HCT116 (cell line): ENCODE results near the gene GRIK1. TPM values are rescaled to one million over a fixed set of nuclear protein-coding genes. Genes with fewer than 3 reads are reported as not detected.

Source experiments
- ATAC-seq: fragments of 200-7000 bp; cut with Tn5 transposase; 2 replicates; pipeline ENCODE4 v1.9.1; 2020; ENCODE audit warnings: mild to moderate bottlenecking, moderate library complexity
- BruUV-seq: library from RNA; stranded (reverse); fragments of 400-500 nt; replicated peaks from 2 replicates; lab custom pipeline; 2021; lab: Mats Ljungman, UMichigan
- CTCF ChIA-PET: fragments of 300-600 bp; sonication (Branson Sonifier 250); formaldehyde crosslinking; loops from one replicate; lab custom pipeline; 2021; ENCODE audit warnings: antibody characterized with exemption; lab: Charles Lee
- POLR2A ChIA-PET: fragments of 300-600, 350-600 bp; sonication (Branson Sonifier 250); formaldehyde crosslinking; loops from one replicate; lab custom pipeline; 2021; ENCODE audit warnings: antibody characterized with exemption; lab: Charles Lee
- RAD21 ChIA-PET, 2 experiments: fragments of 300-600 bp; sonication (Branson Sonifier 250); formaldehyde crosslinking; loops; one replicate each; lab custom pipeline; 2023; ENCODE audit warnings: low total read pairs in 2 of 2; ENCODE audit not compliant: uncharacterized antibody in 2 of 2, unreplicated experiment in 2 of 2, low non-redundant PET in 1 of 2; lab: Charles Lee
- DNase-seq: peaks from one replicate; pipeline ENCODE4 v3.0.0-alpha.2; 2010; ENCODE audit warnings: low read depth, low spot score
- H2AFZ ChIP-seq: fragments of 200-600 bp; shearing (Covaris generic), sonication (generic); 2 replicates; pipeline ENCODE4 v1.6.1; 2017; ENCODE audit warnings: low read depth, mixed run types, mixed read lengths, antibody characterized with exemption, low read length; ENCODE audit not compliant: poor library complexity, severe bottlenecking
- H3K27ac ChIP-seq: 2 replicates; pipeline ENCODE4 v1.5.1; 2012; ENCODE audit warnings: low read depth, low read length
- H3K27me3 ChIP-seq: fragments of 200-600 bp; sonication (generic); 2 replicates; pipeline ENCODE4 v1.6.1; 2016; ENCODE audit warnings: mixed run types, low read length, mixed read lengths; ENCODE audit not compliant: insufficient read depth
- H3K36me3 ChIP-seq, 2 experiments: fragments of 200-500 bp in 1 of 2; fragments of 200-600 bp in 1 of 2; sonication (Bioruptor generic) in 1 of 2; sonication (generic) in 1 of 2; 2 replicates each; pipeline versions ENCODE4 v1.5.1 to v1.6.1; 2014 to 2016; ENCODE audit warnings: low read length in 2 of 2, inconsistent platforms in 1 of 2, mixed read lengths in 1 of 2, mixed run types in 1 of 2; ENCODE audit not compliant: insufficient read depth in 2 of 2, control insufficient read depth in 1 of 2
- H3K4me1 ChIP-seq, 2 experiments: fragments of 200-600 bp in 1 of 2; sonication (generic) in 1 of 2; 2 replicates each; pipeline versions ENCODE4 v1.5.1 to v1.6.1; 2012 to 2017; ENCODE audit warnings: low read length in 2 of 2, inconsistent platforms in 1 of 2, mild to moderate bottlenecking in 1 of 2, mixed read lengths in 1 of 2, mixed run types in 1 of 2, moderate library complexity in 1 of 2; ENCODE audit not compliant: insufficient read depth in 2 of 2, control insufficient read depth in 1 of 2
- H3K4me2 ChIP-seq: fragments of 200-600 bp; sonication (generic); 2 replicates; pipeline ENCODE4 v1.6.1; 2017; ENCODE audit warnings: mixed run types, low read length, mixed read lengths
- H3K4me3 ChIP-seq, 2 experiments: fragments of 200-600 bp in 1 of 2; sonication (generic) in 1 of 2; replicated peaks in 1 of 2; 2 replicates each; pipeline ENCODE4 v1.5.1; 2011 to 2016; ENCODE audit warnings: low read length in 2 of 2, control low read depth in 1 of 2, low read depth in 1 of 2, mild to moderate bottlenecking in 1 of 2, mixed read lengths in 1 of 2, mixed run types in 1 of 2
- H3K79me2 ChIP-seq: fragments of 200-600 bp; sonication (generic); 2 replicates; pipeline ENCODE4 v1.6.1; 2017; ENCODE audit warnings: mild to moderate bottlenecking, mixed run types, low read length, moderate library complexity, mixed read lengths; ENCODE audit not compliant: insufficient read depth
- H3K9ac ChIP-seq: fragments of 200-600 bp; sonication (generic); 2 replicates; pipeline ENCODE4 v1.6.1; 2016; ENCODE audit warnings: low read length, mixed read lengths
- H3K9me2 ChIP-seq: fragments of 200-600 bp; sonication (generic), shearing (Covaris generic); 2 replicates; pipeline ENCODE4 v1.6.1; 2017; ENCODE audit warnings: mixed run types, mild to moderate bottlenecking, moderate library complexity; ENCODE audit not compliant: insufficient read depth
- H3K9me3 ChIP-seq, 2 experiments: fragments of 200-500 bp in 1 of 2; fragments of 200-600 bp in 1 of 2; sonication (Bioruptor generic) in 1 of 2; sonication (generic) in 1 of 2; 2 replicates each; pipeline ENCODE4 v1.6.1; 2014 to 2017; ENCODE audit warnings: low read length in 2 of 2, mixed read lengths in 2 of 2, inconsistent platforms in 1 of 2, low read depth in 1 of 2, mild to moderate bottlenecking in 1 of 2, mixed run types in 1 of 2, moderate library complexity in 1 of 2; ENCODE audit not compliant: control insufficient read depth in 1 of 2, insufficient read depth in 1 of 2
- H4K20me1 ChIP-seq: fragments of 200-600 bp; sonication (generic), shearing (Covaris generic); 2 replicates; pipeline ENCODE4 v1.6.1; 2017; ENCODE audit warnings: mixed run types, mild to moderate bottlenecking, moderate library complexity; ENCODE audit not compliant: insufficient read depth
- CBX3 ChIP-seq: IDR thresholded peaks from 2 replicates; pipeline ENCODE4 v1.6.1; 2012; ENCODE audit warnings: low read depth
- EGR1 ChIP-seq: IDR thresholded peaks from 2 replicates; pipeline ENCODE4 v1.6.1; 2012; ENCODE audit warnings: low read depth
- ELF1 ChIP-seq: IDR thresholded peaks from 2 replicates; pipeline ENCODE4 v1.6.1; 2012; ENCODE audit warnings: low read depth, borderline replicate concordance
- EZH2 ChIP-seq: fragments of 200-600 bp; sonication (generic); IDR thresholded peaks from 2 replicates; pipeline ENCODE4 v1.6.1; 2017; ENCODE audit warnings: antibody characterized with exemption, mixed run types
- EZH2phosphoT487 ChIP-seq: fragments of 200-600 bp; IDR thresholded peaks from 2 replicates; pipeline ENCODE4 v1.6.1; 2018; ENCODE audit warnings: antibody characterized with exemption, borderline replicate concordance
- FOSL1 ChIP-seq: IDR thresholded peaks from 2 replicates; pipeline ENCODE4 v1.6.1; 2012; ENCODE audit warnings: low read depth
- JUND ChIP-seq: IDR thresholded peaks from 2 replicates; pipeline ENCODE4 v1.6.1; 2012
- POLR2A ChIP-seq: IDR thresholded peaks from 2 replicates; pipeline ENCODE4 v1.7.0; 2011; ENCODE audit warnings: borderline replicate concordance; ENCODE audit not compliant: insufficient read depth, insufficient read length; ENCODE audit errors: extremely low read depth
- POLR2AphosphoS5 ChIP-seq: IDR thresholded peaks from 2 replicates; pipeline ENCODE4 v1.6.1; 2011; ENCODE audit warnings: mild to moderate bottlenecking, low read depth, low read length, moderate library complexity
- RAD21 ChIP-seq: IDR thresholded peaks from 2 replicates; pipeline ENCODE4 v1.6.1; 2012; ENCODE audit warnings: low read depth, mild to moderate bottlenecking
- SP1 ChIP-seq: IDR thresholded peaks from 2 replicates; pipeline ENCODE4 v1.6.1; 2012; ENCODE audit warnings: low read depth
- SRF ChIP-seq: IDR thresholded peaks from 2 replicates; pipeline ENCODE4 v1.6.1; 2012; ENCODE audit warnings: low read depth
- TCF7L2 ChIP-seq: IDR thresholded peaks from 2 replicates; pipeline ENCODE4 v1.7.0; 2011; ENCODE audit warnings: borderline replicate concordance, inconsistent platforms; ENCODE audit not compliant: insufficient read depth, insufficient read length; ENCODE audit errors: extremely low read depth
- ZFX ChIP-seq: fragments of 450-650 bp; IDR thresholded peaks from 2 replicates; pipeline ENCODE4 v1.6.1; 2017
- ZNF274 ChIP-seq: fragments of 200-500 bp; sonication (Bioruptor generic); IDR thresholded peaks from 2 replicates; pipeline ENCODE4 v1.6.1; 2014; ENCODE audit warnings: mild to moderate bottlenecking, low read depth, low read length, inconsistent platforms
- intact Hi-C: fragments of 100-400 bp; cut with micrococcal nuclease; formaldehyde crosslinking; loops from 2 replicates; pipeline ENCODE4 v1.10.0; 2022
- total RNA-seq: library from RNA; stranded (reverse); gene quantifications from one replicate; pipeline ENCODE4 v1.2.1, GENCODE V29; 2021; ENCODE audit not compliant: unreplicated experiment
- TF ChIP-seq, protein P1 (sequence below): IDR thresholded peaks from 2 replicates; pipeline ENCODE4 v1.6.1; 2011; ENCODE audit warnings: mild to moderate bottlenecking, low read length, moderate library complexity; ENCODE audit not compliant: insufficient replicate concordance; ENCODE audit errors: extremely low read depth
- TF ChIP-seq, protein P2 (sequence below): IDR thresholded peaks from 2 replicates; pipeline ENCODE4 v1.6.1; 2012
- TF ChIP-seq, protein P3 (sequence below): IDR thresholded peaks from 2 replicates; pipeline ENCODE4 v1.6.1; 2012
- TF ChIP-seq, protein P4 (sequence below): IDR thresholded peaks from 2 replicates; pipeline ENCODE4 v1.6.1; 2012; ENCODE audit warnings: low read depth

Gene GRIK1
- total RNA-seq, 1 experiment from 2014 or later, result not detected

DNA sequence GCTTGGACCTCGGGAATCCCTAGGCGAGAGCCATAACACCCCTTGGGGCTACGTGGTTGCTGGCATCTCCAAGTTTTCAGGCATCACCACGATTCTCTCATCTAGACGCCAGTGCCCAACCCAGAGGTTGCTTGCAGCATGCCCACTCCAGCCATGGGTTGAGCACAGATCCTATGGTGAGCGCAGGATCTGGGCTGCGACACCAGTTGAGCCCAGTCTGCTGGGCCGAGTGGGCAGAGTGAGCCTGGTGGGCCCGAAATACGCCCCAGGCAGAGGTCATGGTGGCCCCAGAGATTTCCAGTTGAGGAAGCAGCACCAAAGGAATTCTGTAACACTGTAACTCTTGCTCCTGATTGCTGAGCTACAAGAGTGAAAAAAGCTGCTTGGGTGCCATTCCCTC lies 46.1 kb upstream of the GRIK1 start:
- no peaks in the 10 kb centered on the region for H3K4me1 ChIP-seq
- H3K79me2 ChIP-seq, result no peaks in the 10 kb centered on the region
- no peak overlapping the region for H3K9ac ChIP-seq
- POLR2A ChIA-PET, result no interaction called here
- no peak overlapping the region for H2AFZ ChIP-seq
- H3K27me3 ChIP-seq, result no peaks in the 10 kb centered on the region
- no peak overlapping the region for H3K27ac ChIP-seq
- H3K9me3 ChIP-seq, result peaks cover 11 to 49% of the 10 kb centered on the region in 2 experiments; a peak in 2 of 4 replicates
- no peaks in the 10 kb centered on the region for H4K20me1 ChIP-seq
- no peaks in the 10 kb centered on the region for H3K9me2 ChIP-seq
- no peak overlapping the region for H3K4me3 ChIP-seq
- no peaks in the 10 kb centered on the region for H3K36me3 ChIP-seq
- no peak overlapping the region for H3K4me2 ChIP-seq
- TF ChIP-seq ZNF274, result no peak
- no peak for TF ChIP-seq EGR1
- TF ChIP-seq, protein P1, sequence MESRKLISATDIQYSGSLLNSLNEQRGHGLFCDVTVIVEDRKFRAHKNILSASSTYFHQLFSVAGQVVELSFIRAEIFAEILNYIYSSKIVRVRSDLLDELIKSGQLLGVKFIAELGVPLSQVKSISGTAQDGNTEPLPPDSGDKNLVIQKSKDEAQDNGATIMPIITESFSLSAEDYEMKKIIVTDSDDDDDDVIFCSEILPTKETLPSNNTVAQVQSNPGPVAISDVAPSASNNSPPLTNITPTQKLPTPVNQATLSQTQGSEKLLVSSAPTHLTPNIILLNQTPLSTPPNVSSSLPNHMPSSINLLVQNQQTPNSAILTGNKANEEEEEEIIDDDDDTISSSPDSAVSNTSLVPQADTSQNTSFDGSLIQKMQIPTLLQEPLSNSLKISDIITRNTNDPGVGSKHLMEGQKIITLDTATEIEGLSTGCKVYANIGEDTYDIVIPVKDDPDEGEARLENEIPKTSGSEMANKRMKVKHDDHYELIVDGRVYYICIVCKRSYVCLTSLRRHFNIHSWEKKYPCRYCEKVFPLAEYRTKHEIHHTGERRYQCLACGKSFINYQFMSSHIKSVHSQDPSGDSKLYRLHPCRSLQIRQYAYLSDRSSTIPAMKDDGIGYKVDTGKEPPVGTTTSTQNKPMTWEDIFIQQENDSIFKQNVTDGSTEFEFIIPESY, result no peak
- no peak for TF ChIP-seq FOSL1
- no peak for TF ChIP-seq CBX3
- no peak for TF ChIP-seq ELF1
- TF ChIP-seq JUND, result no peak
- TF ChIP-seq SRF, result no peak
- no peak for TF ChIP-seq EZH2phosphoT487
- no peak for TF ChIP-seq TCF7L2
- TF ChIP-seq POLR2AphosphoS5, result no peak
- no peak for TF ChIP-seq POLR2A
- TF ChIP-seq RAD21, result no peak
- TF ChIP-seq SP1, result no peak
- TF ChIP-seq ZFX, result no peak
- TF ChIP-seq, protein P2, sequence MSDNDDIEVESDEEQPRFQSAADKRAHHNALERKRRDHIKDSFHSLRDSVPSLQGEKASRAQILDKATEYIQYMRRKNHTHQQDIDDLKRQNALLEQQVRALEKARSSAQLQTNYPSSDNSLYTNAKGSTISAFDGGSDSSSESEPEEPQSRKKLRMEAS, result no peak
- TF ChIP-seq EZH2, result no peak
- TF ChIP-seq, protein P3, sequence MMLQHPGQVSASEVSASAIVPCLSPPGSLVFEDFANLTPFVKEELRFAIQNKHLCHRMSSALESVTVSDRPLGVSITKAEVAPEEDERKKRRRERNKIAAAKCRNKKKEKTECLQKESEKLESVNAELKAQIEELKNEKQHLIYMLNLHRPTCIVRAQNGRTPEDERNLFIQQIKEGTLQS, result no peak
- TF ChIP-seq, protein P4, sequence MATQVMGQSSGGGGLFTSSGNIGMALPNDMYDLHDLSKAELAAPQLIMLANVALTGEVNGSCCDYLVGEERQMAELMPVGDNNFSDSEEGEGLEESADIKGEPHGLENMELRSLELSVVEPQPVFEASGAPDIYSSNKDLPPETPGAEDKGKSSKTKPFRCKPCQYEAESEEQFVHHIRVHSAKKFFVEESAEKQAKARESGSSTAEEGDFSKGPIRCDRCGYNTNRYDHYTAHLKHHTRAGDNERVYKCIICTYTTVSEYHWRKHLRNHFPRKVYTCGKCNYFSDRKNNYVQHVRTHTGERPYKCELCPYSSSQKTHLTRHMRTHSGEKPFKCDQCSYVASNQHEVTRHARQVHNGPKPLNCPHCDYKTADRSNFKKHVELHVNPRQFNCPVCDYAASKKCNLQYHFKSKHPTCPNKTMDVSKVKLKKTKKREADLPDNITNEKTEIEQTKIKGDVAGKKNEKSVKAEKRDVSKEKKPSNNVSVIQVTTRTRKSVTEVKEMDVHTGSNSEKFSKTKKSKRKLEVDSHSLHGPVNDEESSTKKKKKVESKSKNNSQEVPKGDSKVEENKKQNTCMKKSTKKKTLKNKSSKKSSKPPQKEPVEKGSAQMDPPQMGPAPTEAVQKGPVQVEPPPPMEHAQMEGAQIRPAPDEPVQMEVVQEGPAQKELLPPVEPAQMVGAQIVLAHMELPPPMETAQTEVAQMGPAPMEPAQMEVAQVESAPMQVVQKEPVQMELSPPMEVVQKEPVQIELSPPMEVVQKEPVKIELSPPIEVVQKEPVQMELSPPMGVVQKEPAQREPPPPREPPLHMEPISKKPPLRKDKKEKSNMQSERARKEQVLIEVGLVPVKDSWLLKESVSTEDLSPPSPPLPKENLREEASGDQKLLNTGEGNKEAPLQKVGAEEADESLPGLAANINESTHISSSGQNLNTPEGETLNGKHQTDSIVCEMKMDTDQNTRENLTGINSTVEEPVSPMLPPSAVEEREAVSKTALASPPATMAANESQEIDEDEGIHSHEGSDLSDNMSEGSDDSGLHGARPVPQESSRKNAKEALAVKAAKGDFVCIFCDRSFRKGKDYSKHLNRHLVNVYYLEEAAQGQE, result no peak
- intact Hi-C loops, result no loop called here
- BruUV-seq, result no TSS peak
- DNase-seq (no peak), ATAC-seq (no peak)
- CTCF ChIA-PET, result no interaction called here
- RAD21 ChIA-PET, result no interaction called here
